ENCODE data around the gene SORCS3.

The SORCS3 gene

GRCh38 chr10:104895541-104895940, 254.5 kb downstream of the SORCS3 start:
- Histone ChIP-seq H3K9ac (ENCODE audit: low read length) (no peak overlapping the region), H3K27me3 (ENCODE audit: control insufficient read depth, insufficient read depth, low read length) (no peaks in the 10 kb centered on the region), H3K9me3 (ENCODE audit: control insufficient read depth, insufficient read depth, low read depth, low read length) (no peaks in the 10 kb centered on the region), H3K4me1 (ENCODE audit: control insufficient read depth, insufficient read depth, low read length) (no peaks in the 10 kb centered on the region), H3K4me3 (ENCODE audit: low read depth, low read length) (no peak overlapping the region), H3K27ac (ENCODE audit: low read depth, low read length) (no peak overlapping the region), H3K36me3 (ENCODE audit: control insufficient read depth, insufficient read depth, low read length) (no peaks in the 10 kb centered on the region)

- no peak overlapping the region for H3K4me3 ChIP-seq (ENCODE audit: low read depth, low read length)
- no peaks in the 10 kb centered on the region for H3K4me1 ChIP-seq (ENCODE audit: control insufficient read depth, insufficient read depth, low read length)
- H3K36me3 ChIP-seq (ENCODE audit: control insufficient read depth, insufficient read depth, low read length) = no peaks in the 10 kb centered on the region
- no peaks in the 10 kb centered on the region for H3K9me3 ChIP-seq (ENCODE audit: control insufficient read depth, insufficient read depth, low read depth, low read length)
- H3K27ac ChIP-seq (ENCODE audit: low read depth, low read length) = no peak overlapping the region
- no peak overlapping the region for H3K9ac ChIP-seq (ENCODE audit: low read length)
- H3K27me3 ChIP-seq (ENCODE audit: control insufficient read depth, insufficient read depth, low read length) = no peaks in the 10 kb centered on the region
Observed at GRCh38 chr10:104895981-104896380, 254.9 kb downstream of the SORCS3 start.

GRCh38 chr10:104897696-104898095, 256.6 kb downstream of the SORCS3 start:
- Histone ChIP-seq H3K27ac (ENCODE audit: low read depth, low read length) (no peak overlapping the region), H3K9me3 (ENCODE audit: control insufficient read depth, insufficient read depth, low read depth, low read length) (no peaks in the 10 kb centered on the region), H3K9ac (ENCODE audit: low read length) (no peak overlapping the region), H3K4me1 (ENCODE audit: control insufficient read depth, insufficient read depth, low read length) (no peaks in the 10 kb centered on the region), H3K4me3 (ENCODE audit: low read depth, low read length) (no peak overlapping the region), H3K36me3 (ENCODE audit: control insufficient read depth, insufficient read depth, low read length) (no peaks in the 10 kb centered on the region), H3K27me3 (ENCODE audit: control insufficient read depth, insufficient read depth, low read length) (no peaks in the 10 kb centered on the region; the same call in 1 of the 2 replicates)

GRCh38 chr10:104899779-104900178, 258.7 kb downstream of the SORCS3 start:
- H3K9ac ChIP-seq (ENCODE audit: low read length) = no peak overlapping the region
- H3K27me3 ChIP-seq (ENCODE audit: control insufficient read depth, insufficient read depth, low read length) = no peaks in the 10 kb centered on the region; the same call in 1 of the 2 replicates
- no peak overlapping the region for H3K4me3 ChIP-seq (ENCODE audit: low read depth, low read length)
- no peak overlapping the region for H3K27ac ChIP-seq (ENCODE audit: low read depth, low read length)
- no peaks in the 10 kb centered on the region for H3K9me3 ChIP-seq (ENCODE audit: control insufficient read depth, insufficient read depth, low read depth, low read length)
- H3K36me3 ChIP-seq (ENCODE audit: control insufficient read depth, insufficient read depth, low read length) = no peaks in the 10 kb centered on the region
- H3K4me1 ChIP-seq (ENCODE audit: control insufficient read depth, insufficient read depth, low read length) = no peaks in the 10 kb centered on the region

- Histone ChIP-seq H3K9me3 (ENCODE audit: control insufficient read depth, insufficient read depth, low read depth, low read length) (no peaks in the 10 kb centered on the region), H3K27me3 (ENCODE audit: control insufficient read depth, insufficient read depth, low read length) (no peaks in the 10 kb centered on the region; the same call in 1 of the 2 replicates), H3K36me3 (ENCODE audit: control insufficient read depth, insufficient read depth, low read length) (no peaks in the 10 kb centered on the region), H3K9ac (ENCODE audit: low read length) (no peak overlapping the region), H3K27ac (ENCODE audit: low read depth, low read length) (no peak overlapping the region), H3K4me3 (ENCODE audit: low read depth, low read length) (no peak overlapping the region), H3K4me1 (ENCODE audit: control insufficient read depth, insufficient read depth, low read length) (no peaks in the 10 kb centered on the region)
Observed at GRCh38 chr10:104903433-104903832, 262.3 kb downstream of the SORCS3 start.

GRCh38 chr10:104904753-104905323, 263.7 kb downstream of the SORCS3 start:
- Histone ChIP-seq H3K9me3 (ENCODE audit: control insufficient read depth, insufficient read depth, low read depth, low read length) (no peaks in the 10 kb centered on the region), H3K27ac (ENCODE audit: low read depth, low read length) (no peak overlapping the region), H3K4me3 (ENCODE audit: low read depth, low read length) (no peak overlapping the region), H3K27me3 (ENCODE audit: control insufficient read depth, insufficient read depth, low read length) (no peaks in the 10 kb centered on the region; the same call in 1 of the 2 replicates), H3K36me3 (ENCODE audit: control insufficient read depth, insufficient read depth, low read length) (no peaks in the 10 kb centered on the region), H3K4me1 (ENCODE audit: control insufficient read depth, insufficient read depth, low read length) (no peaks in the 10 kb centered on the region), H3K9ac (ENCODE audit: low read length) (no peak overlapping the region)

- H3K27me3 ChIP-seq (ENCODE audit: control insufficient read depth, insufficient read depth, low read length) = peaks cover under 1% of the 10 kb centered on the region; the same call in 1 of the 2 replicates
- no peaks in the 10 kb centered on the region for H3K4me1 ChIP-seq (ENCODE audit: control insufficient read depth, insufficient read depth, low read length)
- no peak overlapping the region for H3K9ac ChIP-seq (ENCODE audit: low read length)
- no peaks in the 10 kb centered on the region for H3K9me3 ChIP-seq (ENCODE audit: control insufficient read depth, insufficient read depth, low read depth, low read length)
- H3K4me3 ChIP-seq (ENCODE audit: low read depth, low read length) = no peak overlapping the region
- no peaks in the 10 kb centered on the region for H3K36me3 ChIP-seq (ENCODE audit: control insufficient read depth, insufficient read depth, low read length)
- no peak overlapping the region for H3K27ac ChIP-seq (ENCODE audit: low read depth, low read length)
Observed at GRCh38 chr10:104906112-104906511, 265.0 kb downstream of the SORCS3 start.

GRCh38 chr10:104907521-104907920, 266.4 kb downstream of the SORCS3 start:
- no peak overlapping the region for H3K27ac ChIP-seq (ENCODE audit: low read depth, low read length)
- no peaks in the 10 kb centered on the region for H3K36me3 ChIP-seq (ENCODE audit: control insufficient read depth, insufficient read depth, low read length)
- H3K9ac ChIP-seq (ENCODE audit: low read length) = no peak overlapping the region
- H3K4me3 ChIP-seq (ENCODE audit: low read depth, low read length) = no peak overlapping the region
- peaks cover 3% of the 10 kb centered on the region; the same call in 1 of the 2 replicates for H3K27me3 ChIP-seq (ENCODE audit: control insufficient read depth, insufficient read depth, low read length)
- H3K4me1 ChIP-seq (ENCODE audit: control insufficient read depth, insufficient read depth, low read length) = no peaks in the 10 kb centered on the region
- no peaks in the 10 kb centered on the region for H3K9me3 ChIP-seq (ENCODE audit: control insufficient read depth, insufficient read depth, low read depth, low read length)

GRCh38 chr10:104908581-104908980, 267.5 kb downstream of the SORCS3 start:
- no peaks in the 10 kb centered on the region for H3K36me3 ChIP-seq (ENCODE audit: control insufficient read depth, insufficient read depth, low read length)
- H3K9ac ChIP-seq (ENCODE audit: low read length) = no peak overlapping the region
- no peaks in the 10 kb centered on the region for H3K4me1 ChIP-seq (ENCODE audit: control insufficient read depth, insufficient read depth, low read length)
- H3K27me3 ChIP-seq (ENCODE audit: control insufficient read depth, insufficient read depth, low read length) = peaks cover 11% of the 10 kb centered on the region; the same call in 1 of the 2 replicates
- H3K27ac ChIP-seq (ENCODE audit: low read depth, low read length) = no peak overlapping the region
- H3K9me3 ChIP-seq (ENCODE audit: control insufficient read depth, insufficient read depth, low read depth, low read length) = no peaks in the 10 kb centered on the region
- H3K4me3 ChIP-seq (ENCODE audit: low read depth, low read length) = no peak overlapping the region

GRCh38 chr10:104910712-104911111, 269.6 kb downstream of the SORCS3 start:
- Histone ChIP-seq H3K4me3 (ENCODE audit: low read depth, low read length) (no peak overlapping the region), H3K27ac (ENCODE audit: low read depth, low read length) (no peak overlapping the region), H3K4me1 (ENCODE audit: control insufficient read depth, insufficient read depth, low read length) (no peaks in the 10 kb centered on the region), H3K9me3 (ENCODE audit: control insufficient read depth, insufficient read depth, low read depth, low read length) (no peaks in the 10 kb centered on the region), H3K27me3 (ENCODE audit: control insufficient read depth, insufficient read depth, low read length) (peaks cover 11% of the 10 kb centered on the region; the same call in 1 of the 2 replicates), H3K36me3 (ENCODE audit: control insufficient read depth, insufficient read depth, low read length) (no peaks in the 10 kb centered on the region), H3K9ac (ENCODE audit: low read length) (no peak overlapping the region)

- Histone ChIP-seq H3K4me1 (ENCODE audit: control insufficient read depth, insufficient read depth, low read length) (no peaks in the 10 kb centered on the region), H3K27ac (ENCODE audit: low read depth, low read length) (no peak overlapping the region), H3K9me3 (ENCODE audit: control insufficient read depth, insufficient read depth, low read depth, low read length) (no peaks in the 10 kb centered on the region), H3K27me3 (ENCODE audit: control insufficient read depth, insufficient read depth, low read length) (peaks cover 11% of the 10 kb centered on the region; the same call in 1 of the 2 replicates), H3K36me3 (ENCODE audit: control insufficient read depth, insufficient read depth, low read length) (no peaks in the 10 kb centered on the region), H3K4me3 (ENCODE audit: low read depth, low read length) (no peak overlapping the region), H3K9ac (ENCODE audit: low read length) (no peak overlapping the region)
Observed at GRCh38 chr10:104913390-104913789, 272.3 kb downstream of the SORCS3 start.
